ENCODE data around the gene VAX1.

GRCh38 chr10:117134056-117134305 is 4.1 kb downstream of the VAX1 start:
- TF ChIP-seq CTCF (IDR thresholded peaks at IDR 0.05; ENCODE audit: low read depth, low read length, poor library complexity, severe bottlenecking) (no peak), EZH2phosphoT487 (IDR thresholded peaks at IDR 0.05; ENCODE audit: borderline replicate concordance, low read length) (no peak)

Data from DOHH2 (cell line).